ENCODE results near the gene CDH23. TPM values are rescaled to one million over a fixed set of nuclear protein-coding genes. Genes with fewer than 3 reads are reported as not detected.

Gene CDH23
- total and polyA plus RNA-seq, 9 of the 15 experiments (the other 6 are each of a cell fraction or from before 2014, with no cell fraction given) = 0.18 to 1.2 (median 0.47) TPM

DNA sequence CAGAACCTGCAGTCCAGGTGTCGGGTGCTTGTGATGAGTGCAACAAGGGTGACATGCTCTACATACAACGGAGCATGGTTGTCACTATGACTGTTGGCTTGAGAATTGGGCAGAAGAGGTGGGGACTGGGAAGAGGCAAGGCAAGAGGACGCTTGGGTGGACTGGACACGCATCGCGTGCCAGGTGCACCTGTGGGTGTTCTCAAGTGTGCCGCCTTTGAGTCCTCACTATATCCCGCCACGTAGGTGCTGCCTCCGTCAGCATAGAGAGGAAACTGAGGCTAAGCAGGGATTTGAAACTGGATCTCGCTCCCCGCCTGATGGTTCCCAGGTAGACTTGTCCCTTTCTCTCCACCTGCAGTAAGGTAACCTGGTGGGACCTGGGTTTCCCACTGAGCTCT, 27.2 kb downstream of the CDH23 start:
- Histone ChIP-seq H3K9me1 (ENCODE audit: control insufficient read depth, insufficient read depth, low read length) (no peaks in the 10 kb centered on the region), H3K27me3 (ENCODE audit: control insufficient read depth in 2 of 2, insufficient read depth in 2 of 2, low read length in 2 of 2) (peaks cover 14 to 26% of the 10 kb centered on the region in 2 experiments; a peak in 4 of 5 replicates), H3K9ac (ENCODE audit: insufficient read depth in 1 of 2, low read depth in 2 of 2, low read length in 2 of 2) (no peak overlapping the region), H3K9me3 (replicated peaks; ENCODE audit: control insufficient read depth, insufficient read depth, low read depth, low read length) (no peaks in the 10 kb centered on the region), H3K27ac (ENCODE audit: extremely low read depth, low read depth, low read length) (no peak overlapping the region), H3K4me2 (ENCODE audit: insufficient read depth, low read length) (no peak overlapping the region), H2AFZ (ENCODE audit: low read depth, low read length) (no peak overlapping the region), H3K79me2 (ENCODE audit: control insufficient read depth, insufficient read depth, low read length) (no peaks in the 10 kb centered on the region), H4K20me1 (replicated peaks; ENCODE audit: control insufficient read depth, insufficient read depth, low read length) (peaks cover 4% of the 10 kb centered on the region; the same call in 1 of the 2 replicates), H3K4me1 (replicated peaks in 1 of 2; ENCODE audit: control insufficient read depth in 2 of 2, insufficient read depth in 2 of 2, low read length in 2 of 2) (no peaks in the 10 kb centered on the region), H3K4me3 (no peak overlapping the region), H3K36me3 (ENCODE audit: control insufficient read depth, insufficient read depth, low read length) (no peaks in the 10 kb centered on the region)
- no peak for ATAC-seq
- CTCF ChIA-PET (ENCODE audit: low intra/inter-chr PET ratio) = no interaction called here
- FAIRE-seq = no peak
- BruUV-seq (replicated peaks) = no TSS peak
- in situ Hi-C loops (cut with MboI) (no loop called here), intact Hi-C loops (cut with micrococcal nuclease) (no loop called here)
- DNase-seq (ENCODE audit: extremely low read depth in 1 of 4, low spot score in 3 of 4) = no peak
- POLR2A ChIA-PET = interaction anchor here (0.7 kb wide), 1 partner anchor 186 kb away, joined by 3 read pairs; no protein-coding TSS in a partner anchor
- 0% methylated on average over 12 of the region's 12 CpGs for WGBS (ENCODE audit: insufficient coverage, low coverage, missing lambda C conversion rate)
- TF ChIP-seq, protein P1, sequence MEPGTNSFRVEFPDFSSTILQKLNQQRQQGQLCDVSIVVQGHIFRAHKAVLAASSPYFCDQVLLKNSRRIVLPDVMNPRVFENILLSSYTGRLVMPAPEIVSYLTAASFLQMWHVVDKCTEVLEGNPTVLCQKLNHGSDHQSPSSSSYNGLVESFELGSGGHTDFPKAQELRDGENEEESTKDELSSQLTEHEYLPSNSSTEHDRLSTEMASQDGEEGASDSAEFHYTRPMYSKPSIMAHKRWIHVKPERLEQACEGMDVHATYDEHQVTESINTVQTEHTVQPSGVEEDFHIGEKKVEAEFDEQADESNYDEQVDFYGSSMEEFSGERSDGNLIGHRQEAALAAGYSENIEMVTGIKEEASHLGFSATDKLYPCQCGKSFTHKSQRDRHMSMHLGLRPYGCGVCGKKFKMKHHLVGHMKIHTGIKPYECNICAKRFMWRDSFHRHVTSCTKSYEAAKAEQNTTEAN (CRISPR knock-in tag; IDR thresholded peaks at IDR 0.05) = no peak
- no peak for TF ChIP-seq ELF2 (CRISPR knock-in tag; IDR thresholded peaks at IDR 0.05)
- no peak for TF ChIP-seq LCOR (CRISPR knock-in tag; IDR thresholded peaks at IDR 0.05)
- TF ChIP-seq, protein P2, sequence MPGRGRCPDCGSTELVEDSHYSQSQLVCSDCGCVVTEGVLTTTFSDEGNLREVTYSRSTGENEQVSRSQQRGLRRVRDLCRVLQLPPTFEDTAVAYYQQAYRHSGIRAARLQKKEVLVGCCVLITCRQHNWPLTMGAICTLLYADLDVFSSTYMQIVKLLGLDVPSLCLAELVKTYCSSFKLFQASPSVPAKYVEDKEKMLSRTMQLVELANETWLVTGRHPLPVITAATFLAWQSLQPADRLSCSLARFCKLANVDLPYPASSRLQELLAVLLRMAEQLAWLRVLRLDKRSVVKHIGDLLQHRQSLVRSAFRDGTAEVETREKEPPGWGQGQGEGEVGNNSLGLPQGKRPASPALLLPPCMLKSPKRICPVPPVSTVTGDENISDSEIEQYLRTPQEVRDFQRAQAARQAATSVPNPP (IDR thresholded peaks at IDR 0.05; ENCODE audit: borderline replicate concordance, insufficient read depth, insufficient read length) = no peak
- TF ChIP-seq, protein P3, sequence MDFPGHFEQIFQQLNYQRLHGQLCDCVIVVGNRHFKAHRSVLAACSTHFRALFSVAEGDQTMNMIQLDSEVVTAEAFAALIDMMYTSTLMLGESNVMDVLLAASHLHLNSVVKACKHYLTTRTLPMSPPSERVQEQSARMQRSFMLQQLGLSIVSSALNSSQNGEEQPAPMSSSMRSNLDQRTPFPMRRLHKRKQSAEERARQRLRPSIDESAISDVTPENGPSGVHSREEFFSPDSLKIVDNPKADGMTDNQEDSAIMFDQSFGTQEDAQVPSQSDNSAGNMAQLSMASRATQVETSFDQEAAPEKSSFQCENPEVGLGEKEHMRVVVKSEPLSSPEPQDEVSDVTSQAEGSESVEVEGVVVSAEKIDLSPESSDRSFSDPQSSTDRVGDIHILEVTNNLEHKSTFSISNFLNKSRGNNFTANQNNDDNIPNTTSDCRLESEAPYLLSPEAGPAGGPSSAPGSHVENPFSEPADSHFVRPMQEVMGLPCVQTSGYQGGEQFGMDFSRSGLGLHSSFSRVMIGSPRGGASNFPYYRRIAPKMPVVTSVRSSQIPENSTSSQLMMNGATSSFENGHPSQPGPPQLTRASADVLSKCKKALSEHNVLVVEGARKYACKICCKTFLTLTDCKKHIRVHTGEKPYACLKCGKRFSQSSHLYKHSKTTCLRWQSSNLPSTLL (IDR thresholded peaks at IDR 0.05) = no peak
- TF ChIP-seq ZNF717 (CRISPR knock-in tag; IDR thresholded peaks at IDR 0.05) = no peak
